Colonic mucosa (tissue), 4 donors: ENCODE results near the gene FKBP14. TPM values are rescaled to one million over a fixed set of nuclear protein-coding genes. Genes with fewer than 3 reads are reported as not detected.
A peak's percentile ranks its signal among the peaks of the same experiment; 100 is the strongest.

Experiments
- DNase-seq: peaks from one replicate; pipeline ENCODE4 v3.0.0-alpha.2; 2020
- H3K27ac ChIP-seq: fragments of 200-600 bp; one replicate; pipeline ENCODE4 v1.8.0; 2021
- H3K27me3 ChIP-seq: fragments of 200-600 bp; one replicate; pipeline ENCODE4 v1.8.0; 2021
- H3K36me3 ChIP-seq: fragments of 200-600 bp; one replicate; pipeline ENCODE4 v1.8.0; 2021
- H3K4me1 ChIP-seq: fragments of 200-600 bp; one replicate; pipeline ENCODE4 v1.8.0; 2021; ENCODE audit warnings: mild to moderate bottlenecking
- H3K4me3 ChIP-seq: fragments of 200-600 bp; one replicate; pipeline ENCODE4 v1.8.0; 2021
- H3K9ac ChIP-seq, 2 donors: one replicate each; pipeline ENCODE4 v1.7.0; 2013; ENCODE audit warnings: control low read depth in 2 of 2, low read depth in 2 of 2, low read length in 2 of 2
- H3K9me3 ChIP-seq: fragments of 200-600 bp; one replicate; pipeline ENCODE4 v1.8.0; 2021
- CTCF ChIP-seq: fragments of 200-600 bp; IDR thresholded peaks from one replicate; pipeline ENCODE4 v1.8.0; 2022; ENCODE audit warnings: antibody characterized with exemption, mild to moderate bottlenecking
- intact Hi-C: fragments of 100-400 bp; cut with DNase I; formaldehyde crosslinking; loops from one replicate; pipeline ENCODE4 v1.14.1; 2022
- total RNA-seq, 2 donors: library from RNA; stranded (reverse); fragmentation: NEBNext Ultra II Directional in 1 of 2; extraction: Animal tissue kit (Norgen Biotek cat#: 25700) in 1 of 2; gene quantifications; one replicate each; pipeline ENCODE4 v1.2.1, GENCODE V29; 2021
- donor health status: healthy.
- donor health status: DM: no; HTN: no; CAD: no.
- donor health status: DM: no; HTN: no; CAD: no.

FKBP14 gene
- total RNA-seq, 2 donors from 2014 or later = 7.6 to 9.8 TPM

- intact Hi-C loops = no loop called here
- no peak for DNase-seq
- Histone ChIP-seq H3K36me3 (no peaks in the 10 kb centered on the region), H3K9me3 (no peaks in the 10 kb centered on the region), H3K27me3 (no peaks in the 10 kb centered on the region), H3K27ac (no peak overlapping the region), H3K4me3 (no peak overlapping the region), H3K4me1 (no peaks in the 10 kb centered on the region), H3K9ac (no peak overlapping the region)
- no peak for TF ChIP-seq CTCF
Observed at GRCh38 chr7:29991937-29992336, 34.6 kb downstream of the FKBP14 start.

GRCh38 chr7:29990931-29991330 lies 35.6 kb downstream of the FKBP14 start:
- H3K36me3 ChIP-seq = no peaks in the 10 kb centered on the region
- no peak for DNase-seq
- H3K27me3 ChIP-seq = no peaks in the 10 kb centered on the region
- H3K27ac ChIP-seq = no peak overlapping the region
- H3K4me1 ChIP-seq = no peaks in the 10 kb centered on the region
- no peak for TF ChIP-seq CTCF
- H3K9me3 ChIP-seq = no peaks in the 10 kb centered on the region
- no peak overlapping the region for H3K9ac ChIP-seq
- intact Hi-C loops = no loop called here
- no peak overlapping the region for H3K4me3 ChIP-seq

GRCh38 chr7:29989257-29989995 lies 37.1 kb downstream of the FKBP14 start, which contains the start of gene SCRN1:
Gene SCRN1 (minus strand): TSS chr7:29989801. CDS start chr7:29969067, 20,734 bp downstream.
- Histone ChIP-seq H3K4me3 (peak within 1 kb of the TSS; percentile 97), H3K4me1 (no peaks in the 10 kb centered on the region), H3K36me3 (no peaks in the 10 kb centered on the region), H3K27me3 (no peaks in the 10 kb centered on the region), H3K9me3 (no peaks in the 10 kb centered on the region), H3K27ac (peak within 1 kb of the TSS; percentile 76), H3K9ac (peak within 1 kb of the TSS; percentile 61 to 87)
- TF ChIP-seq CTCF = no peak
- peak; percentile 43 for DNase-seq
- intact Hi-C loops = no loop called here

- Histone ChIP-seq H3K4me1 (no peaks in the 10 kb centered on the region), H3K36me3 (no peaks in the 10 kb centered on the region), H3K9ac (peak overlapping the region; percentile 61 to 87), H3K27ac (peak overlapping the region; percentile 76), H3K4me3 (peak overlapping the region; percentile 97), H3K9me3 (no peaks in the 10 kb centered on the region), H3K27me3 (no peaks in the 10 kb centered on the region)
- TF ChIP-seq CTCF = no peak
- peak; percentile 68 for DNase-seq
- intact Hi-C loops = no loop called here
Observed at GRCh38 chr7:29988424-29989256, 37.9 kb downstream of the FKBP14 start.

- no peaks in the 10 kb centered on the region for H3K27me3 ChIP-seq
- no peaks in the 10 kb centered on the region for H3K36me3 ChIP-seq
- DNase-seq = no peak
- intact Hi-C loops = no loop called here
- H3K27ac ChIP-seq = peak overlapping the region; percentile 76
- H3K9ac ChIP-seq = no peak overlapping the region
- no peaks in the 10 kb centered on the region for H3K4me1 ChIP-seq
- H3K4me3 ChIP-seq = no peak overlapping the region
- no peaks in the 10 kb centered on the region for H3K9me3 ChIP-seq
- TF ChIP-seq CTCF = no peak
Observed at GRCh38 chr7:29987811-29988317, 38.6 kb downstream of the FKBP14 start.
